ENCODE data around the gene TMEM134.

The TMEM134 gene

DNA sequence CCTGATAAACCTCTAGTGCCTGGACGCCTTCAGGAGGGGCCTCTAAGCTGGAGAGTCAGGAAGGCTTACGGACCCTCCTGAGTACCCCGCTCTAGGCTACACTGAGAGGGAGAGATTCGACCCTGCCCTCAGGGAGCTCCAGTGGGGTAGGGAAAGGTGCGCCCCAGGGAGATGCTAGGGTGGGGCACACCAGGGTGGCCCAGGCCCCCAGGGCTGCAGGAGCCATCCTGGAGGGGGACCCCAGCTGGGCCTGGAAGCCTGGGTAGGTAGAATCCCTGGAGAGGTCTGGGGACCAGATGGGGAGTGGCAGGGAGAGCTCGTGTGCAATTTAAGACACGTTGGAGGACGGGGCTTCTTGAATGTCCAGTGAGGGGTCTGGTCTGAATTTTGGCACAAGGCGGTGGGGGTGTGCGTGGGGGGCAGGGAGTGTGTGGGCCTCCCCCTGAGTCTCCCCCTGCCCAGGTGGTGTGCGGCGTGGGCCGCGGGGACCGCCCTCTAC, 48.9 kb downstream of the TMEM134 start:
- peak overlapping the region; percentile 55 for H3K4me3 ChIP-seq (ENCODE audit: low read depth, low read length)
- DNase-seq (ENCODE audit: low read depth), result no peak
- no peak for TF ChIP-seq POLR2A (IDR thresholded peaks at IDR 0.05; ENCODE audit: extremely low read depth, insufficient read length)

DNA sequence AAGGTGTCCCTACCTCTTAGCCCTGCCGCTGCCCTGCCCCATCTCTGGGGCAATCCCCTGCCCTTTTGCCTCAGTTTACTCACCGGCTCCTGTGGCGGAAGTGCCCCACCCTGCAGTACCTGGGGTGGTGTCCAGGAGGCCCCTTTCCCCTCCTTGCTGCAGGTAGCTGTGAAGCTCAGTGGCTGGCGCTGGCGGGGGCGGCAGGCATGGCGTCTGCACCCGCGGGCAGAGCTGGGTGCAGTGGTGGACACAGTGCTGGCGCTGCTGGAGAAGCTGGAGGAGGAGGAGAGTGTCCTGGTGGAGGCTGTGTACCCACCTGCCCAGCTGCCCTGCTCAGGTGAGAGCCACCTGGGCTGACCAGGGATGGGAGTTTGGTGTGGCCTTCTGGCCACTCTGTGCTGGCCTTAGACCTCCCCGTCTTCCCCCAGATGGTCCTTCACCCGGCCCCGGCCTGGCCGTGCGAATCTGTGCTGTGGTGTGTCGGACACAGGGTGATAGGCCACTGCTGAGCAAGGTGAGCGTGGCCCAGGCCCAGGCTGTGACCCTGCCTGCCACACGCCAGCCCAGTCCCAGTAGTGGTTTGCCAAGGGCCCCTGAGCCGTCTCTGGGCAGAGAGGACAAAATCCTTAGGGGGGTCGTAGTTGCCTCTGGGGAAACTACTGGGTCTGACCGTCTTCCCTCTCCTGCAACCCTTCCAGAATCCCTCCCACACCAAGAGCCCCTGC, 49.6 kb downstream of the TMEM134 start:
- no peak overlapping the region for H3K4me3 ChIP-seq (ENCODE audit: low read depth, low read length)
- DNase-seq (ENCODE audit: low read depth), result no peak
- TF ChIP-seq, protein P1, sequence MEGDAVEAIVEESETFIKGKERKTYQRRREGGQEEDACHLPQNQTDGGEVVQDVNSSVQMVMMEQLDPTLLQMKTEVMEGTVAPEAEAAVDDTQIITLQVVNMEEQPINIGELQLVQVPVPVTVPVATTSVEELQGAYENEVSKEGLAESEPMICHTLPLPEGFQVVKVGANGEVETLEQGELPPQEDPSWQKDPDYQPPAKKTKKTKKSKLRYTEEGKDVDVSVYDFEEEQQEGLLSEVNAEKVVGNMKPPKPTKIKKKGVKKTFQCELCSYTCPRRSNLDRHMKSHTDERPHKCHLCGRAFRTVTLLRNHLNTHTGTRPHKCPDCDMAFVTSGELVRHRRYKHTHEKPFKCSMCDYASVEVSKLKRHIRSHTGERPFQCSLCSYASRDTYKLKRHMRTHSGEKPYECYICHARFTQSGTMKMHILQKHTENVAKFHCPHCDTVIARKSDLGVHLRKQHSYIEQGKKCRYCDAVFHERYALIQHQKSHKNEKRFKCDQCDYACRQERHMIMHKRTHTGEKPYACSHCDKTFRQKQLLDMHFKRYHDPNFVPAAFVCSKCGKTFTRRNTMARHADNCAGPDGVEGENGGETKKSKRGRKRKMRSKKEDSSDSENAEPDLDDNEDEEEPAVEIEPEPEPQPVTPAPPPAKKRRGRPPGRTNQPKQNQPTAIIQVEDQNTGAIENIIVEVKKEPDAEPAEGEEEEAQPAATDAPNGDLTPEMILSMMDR (IDR thresholded peaks at IDR 0.05; ENCODE audit: low read depth, low read length), result no peak
- TF ChIP-seq POLR2A (IDR thresholded peaks at IDR 0.05; ENCODE audit: extremely low read depth, insufficient read length), result no peak
- TF ChIP-seq, protein P2, sequence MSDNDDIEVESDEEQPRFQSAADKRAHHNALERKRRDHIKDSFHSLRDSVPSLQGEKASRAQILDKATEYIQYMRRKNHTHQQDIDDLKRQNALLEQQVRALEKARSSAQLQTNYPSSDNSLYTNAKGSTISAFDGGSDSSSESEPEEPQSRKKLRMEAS (IDR thresholded peaks at IDR 0.05; ENCODE audit: low read depth, low read length), result no peak
- no peak for TF ChIP-seq MYC (IDR thresholded peaks at IDR 0.05; ENCODE audit: low read depth, low read length)

DNA sequence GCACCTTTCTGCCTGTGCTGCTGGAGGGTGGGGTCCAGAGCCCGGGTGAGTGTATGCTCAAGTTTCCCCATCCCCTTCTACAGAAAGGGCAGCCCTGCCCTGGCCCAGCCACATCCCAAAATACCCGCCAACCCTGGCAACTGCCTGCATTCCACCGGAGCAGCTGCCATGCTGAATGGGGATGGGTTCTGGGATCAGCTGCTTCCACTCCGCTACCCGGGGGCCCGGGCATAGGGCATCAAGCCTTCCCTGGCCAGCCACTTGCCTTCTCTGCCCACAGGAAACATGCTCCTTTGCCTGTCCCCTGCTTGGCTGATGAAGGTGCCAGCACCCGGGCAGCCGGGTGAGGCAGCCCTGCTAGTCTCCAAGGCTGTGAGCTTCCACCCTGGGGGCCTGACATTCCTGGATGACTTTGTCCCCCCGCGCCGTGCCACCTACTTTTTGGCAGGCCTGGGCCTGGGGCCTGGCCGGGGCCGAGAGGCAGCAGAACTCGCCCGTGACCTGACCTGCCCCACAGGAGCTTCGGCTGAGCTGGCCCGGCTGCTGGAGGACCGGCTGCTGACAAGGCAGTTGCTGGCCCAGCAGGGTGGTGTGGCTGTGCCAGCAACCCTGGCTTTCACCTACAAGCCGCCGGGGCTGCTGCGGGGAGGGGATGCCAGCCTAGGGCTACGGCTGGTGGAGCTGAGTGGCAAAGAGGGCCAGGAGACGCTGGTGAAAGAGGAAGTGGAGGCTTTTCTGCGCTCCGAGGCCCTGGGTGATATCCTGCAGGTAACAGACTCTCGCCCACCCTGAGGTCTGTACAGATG, 50.4 kb downstream of the TMEM134 start:
- DNase-seq (ENCODE audit: low read depth), result no peak
- no peak for TF ChIP-seq POLR2A (IDR thresholded peaks at IDR 0.05; ENCODE audit: extremely low read depth, insufficient read length)
- TF ChIP-seq, protein P1 (IDR thresholded peaks at IDR 0.05; ENCODE audit: low read depth, low read length), result no peak
- TF ChIP-seq, protein P2 (IDR thresholded peaks at IDR 0.05; ENCODE audit: low read depth, low read length), result no peak
- TF ChIP-seq MYC (IDR thresholded peaks at IDR 0.05; ENCODE audit: low read depth, low read length), result no peak
- no peak overlapping the region for H3K4me3 ChIP-seq (ENCODE audit: low read depth, low read length)

DNA sequence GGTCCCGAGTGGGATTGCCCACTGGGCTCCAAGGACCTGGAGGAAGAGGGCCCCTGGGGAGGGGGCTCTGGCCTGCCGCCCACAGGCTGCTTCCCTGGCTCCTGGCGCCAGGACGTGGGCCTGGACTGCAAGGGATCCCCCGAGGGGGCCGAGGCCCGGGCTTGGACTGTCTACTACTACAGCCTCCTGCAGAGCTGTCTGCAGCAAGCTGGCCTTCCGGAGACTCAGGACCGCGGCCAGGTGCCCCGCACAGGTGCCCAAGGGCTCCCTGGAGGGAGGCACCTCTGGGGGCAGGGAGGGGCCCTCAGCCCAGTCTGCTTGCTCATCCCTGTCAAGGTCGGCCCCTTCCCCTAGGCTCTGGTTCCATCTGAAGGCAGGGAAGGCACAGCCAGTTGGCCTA, 51.6 kb downstream of the TMEM134 start:
- DNase-seq (ENCODE audit: low read depth), result no peak
- TF ChIP-seq, protein P1 (IDR thresholded peaks at IDR 0.05; ENCODE audit: low read depth, low read length), result no peak
- TF ChIP-seq MYC (IDR thresholded peaks at IDR 0.05; ENCODE audit: low read depth, low read length) (no peak), POLR2A (IDR thresholded peaks at IDR 0.05; ENCODE audit: extremely low read depth, insufficient read length) (no peak)
- TF ChIP-seq, protein P2 (IDR thresholded peaks at IDR 0.05; ENCODE audit: low read depth, low read length), result no peak
- H3K4me3 ChIP-seq (ENCODE audit: low read depth, low read length), result no peak overlapping the region

DNA sequence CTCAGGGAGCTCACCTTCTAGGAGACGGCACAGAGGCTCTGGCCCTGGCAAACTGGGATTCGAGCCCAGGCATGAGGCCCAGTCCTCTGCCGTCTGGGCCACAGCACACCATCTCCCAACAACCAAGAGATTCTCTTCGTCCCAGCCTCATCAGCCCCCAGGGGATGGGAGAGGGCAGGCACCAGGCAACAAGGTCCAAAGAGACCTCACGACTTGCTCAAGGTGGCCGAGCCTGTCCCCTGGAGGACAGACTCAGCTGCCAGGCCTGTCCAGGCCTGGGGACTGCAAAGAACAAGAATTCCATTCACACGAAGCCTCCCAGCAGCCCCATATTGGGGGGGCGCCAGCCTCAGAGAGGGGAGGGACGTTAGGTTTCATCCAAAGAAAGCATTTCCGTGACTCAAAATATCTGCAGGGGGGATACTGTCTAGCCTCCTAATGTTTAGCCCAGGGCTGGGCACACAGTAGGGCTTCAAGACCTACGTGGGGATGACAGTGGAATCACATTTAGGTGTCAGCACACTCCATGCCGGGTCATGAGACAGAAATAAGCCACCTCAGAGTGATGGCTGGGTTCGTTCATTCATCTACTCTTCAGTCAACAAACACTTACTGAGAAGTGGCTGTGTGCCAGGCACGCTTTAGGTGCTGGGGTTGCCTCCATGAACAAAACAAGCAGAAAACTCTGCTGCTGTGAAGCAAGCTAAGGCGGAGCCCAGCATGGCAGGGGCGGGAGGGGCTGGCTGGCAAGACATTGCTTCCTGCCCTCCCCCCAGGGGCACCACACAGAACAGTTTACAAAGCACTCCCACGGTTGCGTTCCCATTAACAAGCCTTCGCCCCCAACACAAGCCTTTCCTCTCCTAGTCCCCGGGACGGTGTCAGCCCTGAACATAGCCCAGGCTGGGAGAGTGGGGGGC, 52.4 kb downstream of the TMEM134 start:
- peak; percentile 93 for DNase-seq (ENCODE audit: low read depth)
- TF ChIP-seq MYC (IDR thresholded peaks at IDR 0.05; ENCODE audit: low read depth, low read length) (peak; percentile 80; the same call in 1 of the 2 replicates), POLR2A (IDR thresholded peaks at IDR 0.05; ENCODE audit: extremely low read depth, insufficient read length) (peak; percentile 29)
- TF ChIP-seq, protein P1 (IDR thresholded peaks at IDR 0.05; ENCODE audit: low read depth, low read length), result no peak
- TF ChIP-seq, protein P2 (IDR thresholded peaks at IDR 0.05; ENCODE audit: low read depth, low read length), result peak; percentile 73; the same call in 1 of the 2 replicates
- no peak overlapping the region for H3K4me3 ChIP-seq (ENCODE audit: low read depth, low read length)

All from NB4 (cell line).